ENCODE data around the gene CEP192. TPM values are rescaled to one million over a fixed set of nuclear protein-coding genes. Genes with fewer than 3 reads are reported as not detected.
"Not testable (repeated sequence)": the region's sequence is repeated elsewhere in the genome, so short reads cannot be mapped to it uniquely, and the experiment has no call there.

CEP192 gene
- polyA plus RNA-seq, 1 of the 3 experiments (the other 2 are of a cell fraction), result 9.4 TPM

DNA sequence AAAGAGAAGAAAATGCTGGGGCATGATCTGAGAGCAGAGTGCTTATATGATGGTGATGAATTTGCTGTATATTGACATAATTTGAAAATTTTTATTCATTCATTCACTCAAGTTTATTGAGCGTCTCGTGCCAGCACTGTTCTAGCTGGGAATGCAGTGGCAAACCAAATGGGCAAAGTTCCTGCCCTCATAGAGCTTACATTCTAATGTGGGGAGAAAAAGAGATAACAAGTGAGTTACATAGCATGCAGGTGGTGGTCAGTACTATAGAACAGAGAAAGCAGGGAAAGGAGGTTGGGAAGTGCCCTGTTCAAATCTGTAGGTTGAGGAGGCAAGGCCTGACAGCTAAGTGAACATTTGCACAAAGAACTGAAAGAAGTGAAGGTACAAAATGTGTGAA is 4.3 kb downstream of the CEP192 start (continued):
- TF ChIP-seq EP300 (IDR thresholded peaks at IDR 0.05; ENCODE audit: borderline replicate concordance in 1 of 2, low read depth in 1 of 2, low read length in 1 of 2), result no peak

GRCh38 chr18:12995952-12996477 is 4.9 kb downstream of the CEP192 start:
- ChIA-PET POLR2A (no interaction called here), CTCF (interaction anchor here (0.6 to 1.5 kb wide), 2 partner anchors 9 to 269 kb away, joined by 3 to 4 read pairs; no protein-coding TSS in a partner anchor)
- Histone ChIP-seq H4K20me1 (ENCODE audit: insufficient read depth) (peaks cover 15% of the 10 kb centered on the region; the same call in 1 of the 2 replicates), H3K9me2 (no peaks in the 10 kb centered on the region), H3K27ac (ENCODE audit: low read depth in 2 of 2, low read length in 1 of 2) (no peak overlapping the region), H3K9me3 (no peaks in the 10 kb centered on the region), H3K4me1 (ENCODE audit: control insufficient read depth in 1 of 2, insufficient read depth in 2 of 2, low read depth in 1 of 2, low read length in 1 of 2) (peaks cover 4 to 18% of the 10 kb centered on the region in 2 experiments; a peak in 3 of 4 replicates), H3K27me3 (ENCODE audit: insufficient read depth) (no peaks in the 10 kb centered on the region), H3K79me2 (ENCODE audit: insufficient read depth) (peaks cover 94% of the 10 kb centered on the region), H3K9ac (no peak overlapping the region), H3K4me3 (ENCODE audit: low read depth in 2 of 2, low read length in 1 of 2) (no peak overlapping the region), H3K36me3 (replicated peaks in 1 of 2; ENCODE audit: control insufficient read depth in 1 of 2, insufficient read depth in 2 of 2, low read length in 1 of 2) (peaks cover 2% of the 10 kb centered on the region in 2 experiments), H3K4me2 (no peak overlapping the region), H2AFZ (ENCODE audit: low read depth) (no peak overlapping the region), H3F3A (replicated peaks; ENCODE audit: insufficient read depth) (peaks cover 8% of the 10 kb centered on the region)
- 93% methylated on average over 6 of the region's 6 CpGs for WGBS (ENCODE audit: low lambda C conversion rate)
- DNase-seq, result no peak
- TF ChIP-seq SMC3 (IDR thresholded peaks at IDR 0.05; ENCODE audit: low read depth, low read length), result no peak
- TF ChIP-seq IRF3 (IDR thresholded peaks at IDR 0.05; ENCODE audit: low read depth, low read length), result no peak
- no peak for TF ChIP-seq YY1 (IDR thresholded peaks at IDR 0.05; ENCODE audit: low read depth)
- TF ChIP-seq EZH2phosphoT487 (IDR thresholded peaks at IDR 0.05; ENCODE audit: borderline replicate concordance, low read depth), result no peak
- no peak for TF ChIP-seq FOXJ3 (CRISPR knock-in tag; IDR thresholded peaks at IDR 0.05)
- TF ChIP-seq CHD2 (IDR thresholded peaks at IDR 0.05; ENCODE audit: low read length, partially characterized antibody), result no peak
- TF ChIP-seq, protein P1, sequence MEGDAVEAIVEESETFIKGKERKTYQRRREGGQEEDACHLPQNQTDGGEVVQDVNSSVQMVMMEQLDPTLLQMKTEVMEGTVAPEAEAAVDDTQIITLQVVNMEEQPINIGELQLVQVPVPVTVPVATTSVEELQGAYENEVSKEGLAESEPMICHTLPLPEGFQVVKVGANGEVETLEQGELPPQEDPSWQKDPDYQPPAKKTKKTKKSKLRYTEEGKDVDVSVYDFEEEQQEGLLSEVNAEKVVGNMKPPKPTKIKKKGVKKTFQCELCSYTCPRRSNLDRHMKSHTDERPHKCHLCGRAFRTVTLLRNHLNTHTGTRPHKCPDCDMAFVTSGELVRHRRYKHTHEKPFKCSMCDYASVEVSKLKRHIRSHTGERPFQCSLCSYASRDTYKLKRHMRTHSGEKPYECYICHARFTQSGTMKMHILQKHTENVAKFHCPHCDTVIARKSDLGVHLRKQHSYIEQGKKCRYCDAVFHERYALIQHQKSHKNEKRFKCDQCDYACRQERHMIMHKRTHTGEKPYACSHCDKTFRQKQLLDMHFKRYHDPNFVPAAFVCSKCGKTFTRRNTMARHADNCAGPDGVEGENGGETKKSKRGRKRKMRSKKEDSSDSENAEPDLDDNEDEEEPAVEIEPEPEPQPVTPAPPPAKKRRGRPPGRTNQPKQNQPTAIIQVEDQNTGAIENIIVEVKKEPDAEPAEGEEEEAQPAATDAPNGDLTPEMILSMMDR (IDR thresholded peaks at IDR 0.05), result no peak
- no peak for TF ChIP-seq ELF1 (IDR thresholded peaks at IDR 0.05)
- TF ChIP-seq MEF2A (IDR thresholded peaks at IDR 0.05; ENCODE audit: borderline replicate concordance, low read depth), result no peak

DNA sequence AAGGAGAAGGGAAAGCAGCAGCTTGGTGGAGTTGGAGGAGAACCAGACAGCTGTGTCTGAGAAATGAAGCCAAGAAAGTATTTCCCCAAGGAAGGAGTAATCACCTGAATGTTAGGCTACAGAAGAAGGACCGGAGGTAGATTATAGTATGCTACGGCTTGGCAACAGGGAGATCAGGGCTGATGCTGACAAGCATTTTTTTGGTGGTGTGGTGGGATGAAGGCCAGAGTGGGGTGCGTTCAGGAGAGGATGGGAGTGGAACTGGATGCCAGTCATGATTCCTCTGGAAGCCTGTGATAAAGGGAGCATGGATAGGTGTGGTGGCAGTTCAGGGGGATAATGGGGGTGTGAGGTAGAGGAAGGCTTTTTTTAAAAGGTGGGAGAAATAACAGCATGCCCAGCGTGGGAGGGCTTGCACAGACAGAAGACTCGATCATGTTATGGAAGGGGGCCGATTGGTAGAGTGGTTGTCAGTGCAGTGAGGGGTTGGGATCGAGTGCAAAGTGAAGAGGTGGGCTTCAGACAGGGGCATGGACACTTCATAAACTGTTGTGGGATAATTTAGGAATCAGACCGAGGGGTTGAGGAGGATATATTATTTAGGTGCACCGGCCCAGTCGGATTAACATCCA is 5.6 kb downstream of the CEP192 start:
- H3K27me3 ChIP-seq (ENCODE audit: insufficient read depth), result no peaks in the 10 kb centered on the region
- no peak overlapping the region for H3K4me2 ChIP-seq
- H3K9ac ChIP-seq, result no peak overlapping the region
- no peak for DNase-seq
- no peak overlapping the region for H3K4me3 ChIP-seq (ENCODE audit: low read depth in 2 of 2, low read length in 1 of 2)
- peaks cover 96% of the 10 kb centered on the region for H3K79me2 ChIP-seq (ENCODE audit: insufficient read depth)
- H3K9me2 ChIP-seq, result no peaks in the 10 kb centered on the region
- no peak overlapping the region for H3K27ac ChIP-seq (ENCODE audit: low read depth in 2 of 2, low read length in 1 of 2)
- CTCF ChIA-PET, result interaction anchor here (0.9 to 1.5 kb wide), 2 partner anchors 8 to 11 kb away, joined by 3 to 4 read pairs; no protein-coding TSS in a partner anchor
- no peaks in the 10 kb centered on the region for H3K9me3 ChIP-seq
- H3K36me3 ChIP-seq (replicated peaks in 1 of 2; ENCODE audit: control insufficient read depth in 1 of 2, insufficient read depth in 2 of 2, low read length in 1 of 2), result peaks cover 6 to 7% of the 10 kb centered on the region in 2 experiments
- WGBS (ENCODE audit: low lambda C conversion rate), result 97% methylated on average over 10 of the region's 10 CpGs
- no peak for TF ChIP-seq RAD21 (IDR thresholded peaks at IDR 0.05; ENCODE audit: low read length)
- TF ChIP-seq YY1 (IDR thresholded peaks at IDR 0.05; ENCODE audit: low read depth), result no peak
- TF ChIP-seq, protein P2, sequence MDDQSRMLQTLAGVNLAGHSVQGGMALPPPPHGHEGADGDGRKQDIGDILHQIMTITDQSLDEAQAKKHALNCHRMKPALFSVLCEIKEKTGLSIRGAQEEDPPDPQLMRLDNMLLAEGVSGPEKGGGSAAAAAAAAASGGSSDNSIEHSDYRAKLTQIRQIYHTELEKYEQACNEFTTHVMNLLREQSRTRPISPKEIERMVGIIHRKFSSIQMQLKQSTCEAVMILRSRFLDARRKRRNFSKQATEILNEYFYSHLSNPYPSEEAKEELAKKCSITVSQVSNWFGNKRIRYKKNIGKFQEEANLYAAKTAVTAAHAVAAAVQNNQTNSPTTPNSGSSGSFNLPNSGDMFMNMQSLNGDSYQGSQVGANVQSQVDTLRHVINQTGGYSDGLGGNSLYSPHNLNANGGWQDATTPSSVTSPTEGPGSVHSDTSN (IDR thresholded peaks at IDR 0.05), result no peak
- no peak overlapping the region for H2AFZ ChIP-seq (ENCODE audit: low read depth)
- POLR2A ChIA-PET, result no interaction called here
- peaks cover 6% of the 10 kb centered on the region for H3F3A ChIP-seq (replicated peaks; ENCODE audit: insufficient read depth)
- H4K20me1 ChIP-seq (ENCODE audit: insufficient read depth), result peaks cover 15% of the 10 kb centered on the region; the same call in 1 of the 2 replicates
- H3K4me1 ChIP-seq (ENCODE audit: control insufficient read depth in 1 of 2, insufficient read depth in 2 of 2, low read depth in 1 of 2, low read length in 1 of 2), result peaks cover 4 to 18% of the 10 kb centered on the region in 2 experiments; a peak in 3 of 4 replicates

- H3K9ac ChIP-seq; POLR2A ChIA-PET; H3K9me3 ChIP-seq; H3K27me3 ChIP-seq (ENCODE audit: insufficient read depth); H3K27ac ChIP-seq (ENCODE audit: low read depth in 2 of 2, low read length in 1 of 2); H3K4me2 ChIP-seq; H3K9me2 ChIP-seq; H3K4me3 ChIP-seq (ENCODE audit: low read depth in 2 of 2, low read length in 1 of 2); DNase-seq; H3F3A ChIP-seq (replicated peaks; ENCODE audit: insufficient read depth); H2AFZ ChIP-seq (ENCODE audit: low read depth): not testable (repeated sequence)
- H4K20me1 ChIP-seq (ENCODE audit: insufficient read depth), result peaks cover 15% of the 10 kb centered on the region; the same call in 1 of the 2 replicates
- peaks cover 90% of the 10 kb centered on the region for H3K79me2 ChIP-seq (ENCODE audit: insufficient read depth)
- WGBS (ENCODE audit: low lambda C conversion rate), result 90% methylated on average over 2 of the region's 2 CpGs
- CTCF ChIA-PET, result interaction anchor here (0.9 kb wide), 1 partner anchor 10 kb away, joined by 3 read pairs; no protein-coding TSS in a partner anchor
- peaks cover 4 to 16% of the 10 kb centered on the region in 2 experiments; a peak in 3 of 4 replicates for H3K4me1 ChIP-seq (ENCODE audit: control insufficient read depth in 1 of 2, insufficient read depth in 2 of 2, low read depth in 1 of 2, low read length in 1 of 2)
- peaks cover 7 to 12% of the 10 kb centered on the region in 2 experiments for H3K36me3 ChIP-seq (replicated peaks in 1 of 2; ENCODE audit: control insufficient read depth in 1 of 2, insufficient read depth in 2 of 2, low read length in 1 of 2)
Measured at GRCh38 chr18:12997330-12997729, 6.2 kb downstream of the CEP192 start.

Measured in SK-N-SH (cell line).